Neural progenitor cell (in vitro differentiated cells): Measurements from ENCODE around the gene PAK1.

Experiments used
- EZH2 ChIP-seq: fragments of 200-600 bp; sonication (generic); IDR thresholded peaks from 2 replicates; pipeline ENCODE4 v1.6.1; 2017; ENCODE audit warnings: antibody characterized with exemption, mild to moderate bottlenecking, moderate library complexity
- EZH2phosphoT487 ChIP-seq: fragments of 200-600 bp; sonication (generic); IDR thresholded peaks from 2 replicates; pipeline ENCODE4 v1.6.1; 2017; ENCODE audit warnings: antibody characterized with exemption
- TF ChIP-seq, protein P1 (sequence below): fragments of 200-600 bp; sonication (generic); IDR thresholded peaks from 2 replicates; pipeline ENCODE4 v1.5.1; 2017; ENCODE audit warnings: antibody characterized with exemption, mild to moderate bottlenecking

DNA sequence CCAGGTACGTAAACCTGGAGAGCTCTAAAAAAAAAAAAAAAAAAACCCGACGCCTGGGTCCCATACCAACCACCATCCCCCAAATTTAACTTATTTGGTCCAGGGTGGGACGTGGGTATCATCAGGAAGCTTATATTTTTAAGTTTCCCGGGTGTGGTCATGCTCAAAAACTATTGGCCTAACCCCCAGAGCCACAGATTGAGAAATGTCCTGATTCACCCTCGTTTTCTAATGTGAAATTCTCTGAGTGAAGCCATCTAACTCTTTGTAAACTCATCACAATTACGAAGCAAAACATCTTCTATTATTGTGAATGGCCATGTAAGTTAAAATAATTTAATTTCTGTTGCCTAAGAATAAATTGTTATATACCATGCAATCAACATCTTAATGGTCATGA lies 29.6 kb downstream of the PAK1 start:
- TF ChIP-seq, protein P1, sequence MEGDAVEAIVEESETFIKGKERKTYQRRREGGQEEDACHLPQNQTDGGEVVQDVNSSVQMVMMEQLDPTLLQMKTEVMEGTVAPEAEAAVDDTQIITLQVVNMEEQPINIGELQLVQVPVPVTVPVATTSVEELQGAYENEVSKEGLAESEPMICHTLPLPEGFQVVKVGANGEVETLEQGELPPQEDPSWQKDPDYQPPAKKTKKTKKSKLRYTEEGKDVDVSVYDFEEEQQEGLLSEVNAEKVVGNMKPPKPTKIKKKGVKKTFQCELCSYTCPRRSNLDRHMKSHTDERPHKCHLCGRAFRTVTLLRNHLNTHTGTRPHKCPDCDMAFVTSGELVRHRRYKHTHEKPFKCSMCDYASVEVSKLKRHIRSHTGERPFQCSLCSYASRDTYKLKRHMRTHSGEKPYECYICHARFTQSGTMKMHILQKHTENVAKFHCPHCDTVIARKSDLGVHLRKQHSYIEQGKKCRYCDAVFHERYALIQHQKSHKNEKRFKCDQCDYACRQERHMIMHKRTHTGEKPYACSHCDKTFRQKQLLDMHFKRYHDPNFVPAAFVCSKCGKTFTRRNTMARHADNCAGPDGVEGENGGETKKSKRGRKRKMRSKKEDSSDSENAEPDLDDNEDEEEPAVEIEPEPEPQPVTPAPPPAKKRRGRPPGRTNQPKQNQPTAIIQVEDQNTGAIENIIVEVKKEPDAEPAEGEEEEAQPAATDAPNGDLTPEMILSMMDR = no peak
- no peak for TF ChIP-seq EZH2
- TF ChIP-seq EZH2phosphoT487 = no peak
